ENCODE results near the gene ALDH1L2. TPM values are rescaled to one million over a fixed set of nuclear protein-coding genes. Genes with fewer than 3 reads are reported as not detected.

The ALDH1L2 gene
- total and polyA plus RNA-seq, 9 of the 15 experiments (the other 6 are each of a cell fraction or from before 2014, with no cell fraction given) = 1.1 to 9.9 (median 3.8) TPM

GRCh38 chr12:104986022-104986941 is 98.0 kb downstream of the ALDH1L2 start, which contains the start of gene NOPCHAP1 (continued):
- TF ChIP-seq ZNF639 (CRISPR knock-in tag; conservative IDR thresholded peaks at IDR 0.05 in 1 of 2, IDR thresholded peaks at IDR 0.05 in 1 of 2) = no peak
- no peak for TF ChIP-seq NFE2L1 (tag; IDR thresholded peaks at IDR 0.05; ENCODE audit: borderline replicate concordance, low read depth)
- TF ChIP-seq ZNF431 (CRISPR knock-in tag; IDR thresholded peaks at IDR 0.05) = no peak
- 0 out of 2 replicates have a peak, but pooled peaks have one; percentile 33 for TF ChIP-seq POLR2H (tag; IDR thresholded peaks at IDR 0.05; ENCODE audit: low read depth)
- TF ChIP-seq SMARCC2 (IDR thresholded peaks at IDR 0.05; ENCODE audit: low read depth) = no peak
- no peak for TF ChIP-seq ZC3H8 (IDR thresholded peaks at IDR 0.05)
- no peak for TF ChIP-seq CBFA2T3 (IDR thresholded peaks at IDR 0.05)
- no peak for TF ChIP-seq ZNF561 (CRISPR knock-in tag; conservative IDR thresholded peaks at IDR 0.05)
- TF ChIP-seq KDM1A (IDR thresholded peaks at IDR 0.05) = no peak
- TF ChIP-seq, protein P1, sequence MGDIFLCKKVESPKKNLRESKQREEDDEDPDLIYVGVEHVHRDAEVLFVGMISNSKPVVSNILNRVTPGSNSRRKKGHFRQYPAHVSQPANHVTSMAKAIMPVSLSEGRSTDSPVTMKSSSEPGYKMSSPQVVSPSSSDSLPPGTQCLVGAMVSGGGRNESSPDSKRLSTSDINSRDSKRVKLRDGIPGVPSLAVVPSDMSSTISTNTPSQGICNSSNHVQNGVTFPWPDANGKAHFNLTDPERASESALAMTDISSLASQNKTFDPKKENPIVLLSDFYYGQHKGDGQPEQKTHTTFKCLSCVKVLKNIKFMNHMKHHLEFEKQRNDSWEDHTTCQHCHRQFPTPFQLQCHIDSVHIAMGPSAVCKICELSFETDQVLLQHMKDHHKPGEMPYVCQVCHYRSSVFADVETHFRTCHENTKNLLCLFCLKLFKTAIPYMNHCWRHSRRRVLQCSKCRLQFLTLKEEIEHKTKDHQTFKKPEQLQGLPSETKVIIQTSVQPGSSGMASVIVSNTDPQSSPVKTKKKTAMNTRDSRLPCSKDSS (IDR thresholded peaks at IDR 0.05; ENCODE audit: low read depth, partially characterized antibody) = no peak
- no peak for TF ChIP-seq ESRRB (CRISPR knock-in tag; IDR thresholded peaks at IDR 0.05; ENCODE audit: borderline replicate concordance)
- no peak for TF ChIP-seq ZNF253 (CRISPR knock-in tag; conservative IDR thresholded peaks at IDR 0.05)
- peak; percentile 77 for TF ChIP-seq PHF20 (IDR thresholded peaks at IDR 0.05; ENCODE audit: partially characterized antibody)
- TF ChIP-seq ARID1B (IDR thresholded peaks at IDR 0.05) = no peak
- no peak for TF ChIP-seq ZNF57 (CRISPR knock-in tag; IDR thresholded peaks at IDR 0.05)
- 0 out of 2 replicates have a peak, but pooled peaks have one; percentile 40 for TF ChIP-seq MTA3 (IDR thresholded peaks at IDR 0.05; ENCODE audit: borderline replicate concordance)
- TF ChIP-seq KDM5B (IDR thresholded peaks at IDR 0.05; ENCODE audit: insufficient replicate concordance, low read depth, low read length) = peak; percentile 92
- no peak for TF ChIP-seq ZNF280B (CRISPR knock-in tag; IDR thresholded peaks at IDR 0.05)
- TF ChIP-seq RUNX1 (IDR thresholded peaks at IDR 0.05; ENCODE audit: low read depth) = no peak
- no peak for TF ChIP-seq ZNF589 (CRISPR knock-in tag; IDR thresholded peaks at IDR 0.05; ENCODE audit: low read depth)
- no peak for TF ChIP-seq TRIM25 (IDR thresholded peaks at IDR 0.05; ENCODE audit: borderline replicate concordance)
- TF ChIP-seq HDGF (IDR thresholded peaks at IDR 0.05) = no peak

Data from K562 (cell line).